Trophoblast cell (in vitro differentiated cells and primary cell): ENCODE measurements around the gene PPP1R12C.

Source experiments
- DNase-seq, 2 donors: peaks; one replicate each; pipeline ENCODE4 v3.0.0-alpha.2; 2016
- H2AFZ ChIP-seq: 2 replicates; pipeline ENCODE4 v1.6.1; 2013; ENCODE audit warnings: low read length, moderate library complexity, mild to moderate bottlenecking; ENCODE audit not compliant: insufficient read depth, poor library complexity
- H2AK5ac ChIP-seq: 2 replicates; pipeline ENCODE4 v1.6.1; 2013; ENCODE audit warnings: mild to moderate bottlenecking, low read length
- H2BK120ac ChIP-seq: 2 replicates; pipeline ENCODE4 v1.6.1; 2013; ENCODE audit warnings: low read length, mild to moderate bottlenecking, moderate library complexity; ENCODE audit not compliant: insufficient read depth, poor library complexity
- H2BK12ac ChIP-seq: 2 replicates; pipeline ENCODE4 v1.6.1; 2013; ENCODE audit warnings: mild to moderate bottlenecking, low read length, moderate library complexity
- H2BK5ac ChIP-seq: 2 replicates; pipeline ENCODE4 v1.6.1; 2013; ENCODE audit warnings: low read length, low read depth, moderate library complexity, mild to moderate bottlenecking; ENCODE audit not compliant: poor library complexity
- H3K14ac ChIP-seq: 2 replicates; pipeline ENCODE4 v1.6.1; 2013; ENCODE audit warnings: mild to moderate bottlenecking, low read length
- H3K18ac ChIP-seq: 2 replicates; pipeline ENCODE4 v1.6.1; 2013; ENCODE audit warnings: mild to moderate bottlenecking, low read length
- H3K23ac ChIP-seq: 2 replicates; pipeline ENCODE4 v1.6.1; 2013; ENCODE audit warnings: low read length
- H3K27ac ChIP-seq: 2 replicates; pipeline ENCODE4 v1.5.1; 2013; ENCODE audit warnings: low read depth, mild to moderate bottlenecking, inconsistent platforms, low read length, moderate library complexity
- H3K27me3 ChIP-seq: 2 replicates; pipeline ENCODE4 v1.6.1; 2013; ENCODE audit warnings: inconsistent platforms, mild to moderate bottlenecking, low read length, moderate library complexity; ENCODE audit not compliant: insufficient read depth
- H3K36me3 ChIP-seq, 2 experiments: 1 replicate in 1 of 2; 2 replicates in 1 of 2; pipeline ENCODE4 v1.6.1; 2013; ENCODE audit warnings: low read length in 2 of 2, mild to moderate bottlenecking in 2 of 2, moderate library complexity in 1 of 2; ENCODE audit not compliant: insufficient read depth in 2 of 2, control insufficient read depth in 1 of 2
- H3K4ac ChIP-seq: 2 replicates; pipeline ENCODE4 v1.6.1; 2013; ENCODE audit warnings: low read depth, mild to moderate bottlenecking, low read length, moderate library complexity
- H3K4me1 ChIP-seq, 2 experiments: 1 replicate in 1 of 2; 2 replicates in 1 of 2; pipeline ENCODE4 v1.6.1; 2013; ENCODE audit warnings: low read length in 2 of 2, mild to moderate bottlenecking in 2 of 2, moderate library complexity in 1 of 2; ENCODE audit not compliant: insufficient read depth in 2 of 2, control insufficient read depth in 1 of 2
- H3K4me2 ChIP-seq: 2 replicates; pipeline ENCODE4 v1.6.1; 2013; ENCODE audit warnings: inconsistent platforms, mild to moderate bottlenecking, low read length, moderate library complexity
- H3K4me3 ChIP-seq: 2 replicates; pipeline ENCODE4 v1.5.1; 2013; ENCODE audit warnings: mild to moderate bottlenecking, low read depth, low read length, inconsistent platforms
- H3K79me1 ChIP-seq: one replicate; pipeline ENCODE4 v1.6.1; 2013; ENCODE audit warnings: low read length
- H3K79me2 ChIP-seq: 2 replicates; pipeline ENCODE4 v1.6.1; 2013; ENCODE audit warnings: low read length, mild to moderate bottlenecking; ENCODE audit not compliant: control insufficient read depth, insufficient read depth, poor library complexity
- H3K9ac ChIP-seq: 2 replicates; pipeline ENCODE4 v1.6.1; 2013; ENCODE audit warnings: mild to moderate bottlenecking, low read length
- H3K9me3 ChIP-seq: 2 replicates; pipeline ENCODE4 v1.6.1; 2013; ENCODE audit warnings: low read depth, mild to moderate bottlenecking, control low read depth, inconsistent platforms, low read length; ENCODE audit not compliant: insufficient read depth
- H4K12ac ChIP-seq: 2 replicates; pipeline ENCODE4 v1.6.1; 2013; ENCODE audit warnings: low read depth, mild to moderate bottlenecking, low read length, moderate library complexity
- H4K8ac ChIP-seq: 2 replicates; pipeline ENCODE4 v1.6.1; 2013; ENCODE audit warnings: low read depth, mild to moderate bottlenecking, low read length, moderate library complexity
- H4K91ac ChIP-seq: one replicate; pipeline ENCODE4 v1.6.1; 2013; ENCODE audit warnings: low read depth, mild to moderate bottlenecking, low read length, moderate library complexity
- WGBS: extraction: QIAGEN DNeasy Blood & Tissue Kit; methylation state at CpG from one replicate; pipeline ENCODE4 v1.1.7; 2013; ENCODE audit warnings: missing lambda C conversion rate; ENCODE audit not compliant: insufficient read length, insufficient coverage; ENCODE audit errors: extremely low coverage; 5-methylcytosine and 5-hydroxymethylcytosine counted together

Gene PPP1R12C

DNA sequence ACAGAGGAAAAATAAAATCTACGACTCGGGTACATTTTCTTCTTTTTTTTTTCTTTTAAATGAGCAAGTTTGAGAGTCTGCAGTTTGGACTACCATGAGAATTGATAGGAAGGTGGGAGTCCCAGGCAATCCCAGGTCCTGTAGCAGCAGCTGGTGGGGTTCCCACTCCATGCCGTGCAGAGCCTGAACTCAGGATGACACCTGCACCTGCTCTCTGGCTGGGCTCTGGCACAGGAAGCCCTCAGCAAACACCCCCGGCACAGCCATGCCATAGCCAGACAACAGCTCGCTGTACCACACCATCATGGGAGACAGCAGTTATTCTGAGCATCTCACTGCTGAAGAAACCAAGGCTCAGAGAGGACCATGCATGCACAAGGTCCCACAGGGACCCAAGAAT, 73.2 kb downstream of the PPP1R12C start:
- H3K36me3 ChIP-seq: peaks cover 62 to 71% of the 10 kb centered on the region in 2 experiments
- no peaks in the 10 kb centered on the region for H3K79me2 ChIP-seq
- H3K27me3 ChIP-seq: no peaks in the 10 kb centered on the region
- H2BK5ac ChIP-seq: no peak overlapping the region
- no CpG with 5 or more reads among the region's 5 CpGs for WGBS
- H3K4me2 ChIP-seq: no peak overlapping the region
- H2AFZ ChIP-seq: no peak overlapping the region
- H3K4me3 ChIP-seq: no peak overlapping the region
- H2BK120ac ChIP-seq: no peak overlapping the region
- H3K9ac ChIP-seq: no peak overlapping the region
- H2BK12ac ChIP-seq: no peak overlapping the region
- H3K79me1 ChIP-seq: no peaks in the 10 kb centered on the region
- H3K4ac ChIP-seq: no peak overlapping the region
- H3K27ac ChIP-seq: no peak overlapping the region
- H2AK5ac ChIP-seq: no peak overlapping the region
- H3K14ac ChIP-seq: no peak overlapping the region
- peaks cover 2% of the 10 kb centered on the region for H3K9me3 ChIP-seq
- H3K18ac ChIP-seq: no peak overlapping the region
- DNase-seq: no peak
- no peak overlapping the region for H4K8ac ChIP-seq
- no peaks in the 10 kb centered on the region for H3K4me1 ChIP-seq
- H3K23ac ChIP-seq: no peak overlapping the region
- H4K91ac ChIP-seq: no peak overlapping the region
- H4K12ac ChIP-seq: no peak overlapping the region

DNA sequence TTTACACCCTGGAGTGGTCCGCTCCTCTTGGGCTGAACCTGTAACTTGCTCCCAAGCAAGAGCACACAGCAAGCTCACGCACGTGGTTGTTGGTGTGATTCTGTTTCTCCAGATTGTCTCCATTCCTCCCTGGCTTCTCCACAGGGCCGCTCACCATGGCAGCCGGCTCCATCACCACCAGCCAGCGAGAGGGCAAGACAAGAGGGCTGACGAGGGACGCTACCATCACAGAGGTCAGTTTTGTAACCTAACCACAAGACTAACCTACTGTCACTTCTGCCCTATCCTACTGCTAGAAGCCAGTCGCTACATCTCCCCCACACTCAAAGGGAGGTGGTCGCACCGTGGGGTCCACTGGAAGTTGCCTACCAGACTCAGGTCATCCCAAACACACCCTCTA, 74.7 kb downstream of the PPP1R12C start:
- Histone ChIP-seq H4K8ac (no peak overlapping the region), H3K27me3 (no peaks in the 10 kb centered on the region), H3K23ac (no peak overlapping the region), H2BK120ac (no peak overlapping the region), H3K9me3 (peaks cover 2% of the 10 kb centered on the region), H3K4me3 (no peak overlapping the region), H3K79me1 (no peaks in the 10 kb centered on the region), H3K4ac (no peak overlapping the region), H3K4me1 (no peaks in the 10 kb centered on the region), H2BK12ac (no peak overlapping the region), H4K91ac (no peak overlapping the region), H3K14ac (no peak overlapping the region), H3K4me2 (no peak overlapping the region), H3K18ac (no peak overlapping the region), H4K12ac (no peak overlapping the region), H2AFZ (no peak overlapping the region), H3K36me3 (peaks cover 46 to 55% of the 10 kb centered on the region in 2 experiments), H3K9ac (no peak overlapping the region), H3K27ac (no peak overlapping the region), H3K79me2 (no peaks in the 10 kb centered on the region), H2BK5ac (no peak overlapping the region), H2AK5ac (no peak overlapping the region)
- no peak for DNase-seq
- WGBS: no CpG with 5 or more reads among the region's 11 CpGs

DNA sequence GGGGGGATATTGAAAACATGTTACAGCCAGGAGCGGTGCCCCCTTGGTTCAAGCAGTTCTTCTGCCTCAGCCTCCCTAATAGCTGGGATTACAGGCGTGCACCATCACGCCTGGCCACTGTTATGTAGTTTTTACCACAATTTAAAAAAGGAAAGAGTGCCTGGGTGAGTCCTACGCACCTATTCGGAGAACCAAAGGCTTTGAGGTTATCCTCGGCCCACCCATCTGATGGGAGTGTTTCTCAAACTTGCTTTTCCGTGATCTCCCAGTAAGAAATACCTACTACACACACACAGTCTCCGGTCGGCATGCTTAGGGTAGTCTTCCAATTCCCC, 75.1 kb downstream of the PPP1R12C start:
- Histone ChIP-seq H3K9ac (no peak overlapping the region), H3K4me1 (no peaks in the 10 kb centered on the region), H3K27me3 (no peaks in the 10 kb centered on the region), H3K23ac (no peak overlapping the region), H3K79me2 (no peaks in the 10 kb centered on the region), H4K91ac (no peak overlapping the region), H3K27ac (no peak overlapping the region), H3K36me3 (peaks cover 43 to 51% of the 10 kb centered on the region in 2 experiments), H2AFZ (no peak overlapping the region), H2BK5ac (no peak overlapping the region), H3K4me2 (no peak overlapping the region), H3K4ac (no peak overlapping the region), H3K9me3 (peaks cover 2% of the 10 kb centered on the region), H4K8ac (no peak overlapping the region), H4K12ac (no peak overlapping the region), H3K79me1 (no peaks in the 10 kb centered on the region), H2BK120ac (no peak overlapping the region), H3K18ac (no peak overlapping the region), H2AK5ac (no peak overlapping the region), H3K14ac (no peak overlapping the region), H3K4me3 (no peak overlapping the region), H2BK12ac (no peak overlapping the region)
- WGBS: no CpG with 5 or more reads among the region's 9 CpGs
- DNase-seq: no peak

DNA sequence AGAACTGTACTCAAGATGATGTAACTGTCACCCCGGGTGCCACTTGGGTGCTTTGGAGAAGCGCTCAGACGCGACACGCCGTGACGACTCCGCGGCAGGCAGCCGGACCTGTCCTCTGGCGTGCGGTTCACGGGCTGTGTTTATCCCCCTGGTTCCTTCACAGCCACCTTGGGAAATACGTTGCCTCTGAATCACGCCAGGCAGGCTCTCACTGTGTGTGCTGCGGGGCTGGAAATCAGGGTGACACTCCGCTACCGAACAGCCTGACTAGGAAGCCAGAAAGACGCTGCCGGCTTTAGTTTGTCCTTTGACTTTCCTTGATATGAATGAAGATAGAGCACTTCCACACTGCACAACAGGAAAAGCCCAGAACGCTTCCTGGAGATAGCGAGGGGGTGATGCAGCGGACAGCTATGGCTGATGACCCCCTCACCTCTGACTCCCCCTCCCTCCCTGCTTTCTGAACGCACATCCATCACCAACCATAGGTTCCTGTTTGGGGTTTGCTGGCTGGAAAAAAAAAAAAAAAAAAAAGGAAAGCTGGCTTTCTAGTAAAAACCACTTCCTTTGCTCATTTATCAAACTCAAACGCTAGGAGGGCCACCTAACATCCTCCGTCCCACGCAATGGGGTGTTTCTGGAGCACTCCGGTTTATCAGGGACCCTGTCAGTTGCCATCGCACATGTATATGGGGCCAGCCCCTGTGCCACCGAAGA, 75.7 kb downstream of the PPP1R12C start:
- Histone ChIP-seq H4K91ac (no peak overlapping the region), H3K23ac (no peak overlapping the region), H2AK5ac (no peak overlapping the region), H3K36me3 (peaks cover 37 to 46% of the 10 kb centered on the region in 2 experiments), H3K9me3 (peaks cover 2% of the 10 kb centered on the region), H3K4ac (no peak overlapping the region), H3K4me2 (no peak overlapping the region), H2BK12ac (no peak overlapping the region), H3K14ac (no peak overlapping the region), H3K9ac (no peak overlapping the region), H3K79me2 (no peaks in the 10 kb centered on the region), H3K18ac (no peak overlapping the region), H3K79me1 (no peaks in the 10 kb centered on the region), H2BK5ac (no peak overlapping the region), H3K27ac (no peak overlapping the region), H4K12ac (no peak overlapping the region), H3K4me3 (no peak overlapping the region), H2BK120ac (no peak overlapping the region), H3K27me3 (no peaks in the 10 kb centered on the region), H3K4me1 (no peaks in the 10 kb centered on the region), H2AFZ (no peak overlapping the region), H4K8ac (no peak overlapping the region)
- no CpG with 5 or more reads among the region's 30 CpGs for WGBS
- DNase-seq: no peak
